Medulla oblongata (tissue), 1 donor: ENCODE measurements around the gene NLGN1.
"Not testable (repeated sequence)": the region's sequence is repeated elsewhere in the genome, so short reads cannot be mapped to it uniquely, and the experiment has no call there.

ENCODE experiments used
- DNase-seq: peaks from one replicate; pipeline ENCODE4 v3.0.0-alpha.2; 2015; ENCODE audit errors: extremely low spot score

The NLGN1 gene

DNA sequence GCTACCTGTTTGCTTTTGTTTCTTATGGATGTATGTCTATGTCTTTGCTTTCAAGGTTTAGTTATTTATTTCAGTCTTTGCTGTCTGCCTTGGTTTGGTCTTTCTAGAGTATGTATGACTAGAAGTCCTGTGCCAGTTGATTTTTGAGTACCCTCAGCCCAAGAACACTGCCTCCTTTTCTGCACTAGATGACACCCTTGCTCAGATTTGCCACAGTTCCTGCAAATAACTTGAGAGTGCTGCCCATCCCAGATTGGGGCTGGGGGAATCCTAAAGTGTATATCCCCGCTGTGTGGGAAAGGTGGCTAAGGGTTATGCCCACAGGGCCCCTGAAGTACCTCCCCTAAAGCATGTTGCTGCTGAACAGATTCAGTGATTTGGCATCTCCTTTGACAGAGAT, 32.0 kb downstream of the NLGN1 start:
- no peak for DNase-seq

DNA sequence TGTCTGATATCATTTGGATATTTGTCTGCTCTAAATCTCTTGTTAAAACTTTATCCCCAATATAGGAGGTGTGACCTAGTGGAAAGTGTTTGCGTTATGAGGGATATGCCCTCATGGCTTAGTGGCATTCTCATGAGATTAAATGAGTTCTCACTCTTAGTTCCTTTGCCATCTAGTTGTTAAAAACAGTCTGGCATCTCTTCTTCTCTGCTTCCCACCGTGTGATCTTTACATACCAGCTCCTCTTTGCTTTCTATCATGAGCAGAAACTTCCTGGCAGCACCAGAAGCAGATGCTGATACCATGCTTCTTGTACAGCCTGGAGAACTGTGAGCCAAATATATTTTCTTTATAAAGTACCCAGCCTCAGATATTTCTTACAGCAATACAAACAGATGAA, 33.0 kb downstream of the NLGN1 start:
- DNase-seq, result no peak

DNA sequence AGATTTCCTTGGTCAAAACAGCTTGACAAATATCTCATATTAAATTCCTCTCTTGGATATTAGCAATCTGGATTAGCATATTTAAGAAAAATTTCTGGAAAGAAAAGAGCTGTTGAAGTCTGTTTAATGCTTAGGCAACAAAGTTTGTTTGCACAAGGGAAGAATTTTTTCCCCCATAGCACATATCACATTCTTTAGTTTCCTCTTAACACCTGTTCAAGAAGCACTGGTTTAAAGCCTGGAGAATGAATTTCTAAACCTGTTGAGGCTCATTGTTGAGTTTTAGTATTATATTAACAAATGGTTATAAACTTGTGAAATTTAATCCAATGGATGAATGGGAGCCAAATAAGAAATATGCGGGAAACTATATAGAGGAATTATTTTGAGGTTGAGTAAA, 41.5 kb downstream of the NLGN1 start:
- no peak for DNase-seq

DNA sequence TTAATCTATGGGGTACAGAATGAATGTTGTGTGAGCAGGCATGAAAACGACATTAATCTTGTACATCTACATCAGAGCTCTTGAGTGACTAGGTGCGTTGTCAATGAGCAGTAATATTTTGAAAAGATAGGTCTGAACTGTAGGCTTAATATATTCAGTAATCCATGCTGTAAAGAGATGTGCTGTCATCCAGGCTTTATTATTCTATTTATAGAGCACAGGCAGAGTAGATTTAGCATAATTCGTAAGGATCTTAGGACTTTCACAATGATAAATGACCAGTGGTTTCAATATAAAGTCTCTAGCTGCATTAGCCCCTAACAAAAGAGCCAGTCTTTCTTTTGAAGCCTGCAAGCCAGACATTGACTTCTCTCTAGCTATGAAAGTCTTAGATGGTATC, 43.0 kb downstream of the NLGN1 start:
- no peak for DNase-seq

DNA sequence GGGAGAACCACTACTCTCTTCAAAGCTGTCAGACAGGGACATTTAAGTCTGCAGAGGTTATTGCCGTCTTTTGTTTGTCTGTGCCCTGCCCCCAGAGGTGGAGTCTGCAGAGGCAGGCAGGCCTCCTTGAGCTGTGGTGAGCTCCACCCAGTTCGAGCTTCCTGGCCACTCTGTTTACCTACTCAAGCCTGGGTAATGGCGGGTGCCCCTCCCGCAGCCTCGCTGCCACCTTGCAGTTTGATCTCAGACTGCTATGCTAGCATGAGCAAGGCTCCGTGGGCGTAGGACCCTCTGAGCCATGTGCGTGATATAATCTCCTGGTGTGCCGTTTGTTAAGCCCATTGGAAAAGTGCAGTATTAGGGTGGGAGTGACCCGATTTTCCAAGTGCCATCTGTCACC, 54.0 kb downstream of the NLGN1 start:
- DNase-seq, result not testable (repeated sequence)

DNA sequence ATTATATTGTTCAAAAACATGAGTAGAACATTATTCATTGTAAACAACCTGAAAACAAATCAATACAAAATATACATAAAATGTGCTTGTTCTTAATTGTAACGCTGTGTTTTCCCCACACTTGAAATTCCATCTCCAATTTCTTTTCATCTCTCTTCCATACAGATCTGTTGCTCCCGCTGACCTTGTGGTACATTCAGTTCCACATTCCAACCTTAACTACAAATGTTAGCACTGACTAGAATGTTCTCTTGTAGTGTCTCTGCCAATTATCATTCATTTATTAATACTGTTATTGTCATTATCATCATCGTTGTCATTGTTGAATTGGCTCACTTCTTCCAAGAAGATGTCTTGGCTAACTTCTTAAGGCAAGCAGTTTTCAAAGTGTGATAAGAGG, 65.7 kb downstream of the NLGN1 start:
- no peak for DNase-seq

DNA sequence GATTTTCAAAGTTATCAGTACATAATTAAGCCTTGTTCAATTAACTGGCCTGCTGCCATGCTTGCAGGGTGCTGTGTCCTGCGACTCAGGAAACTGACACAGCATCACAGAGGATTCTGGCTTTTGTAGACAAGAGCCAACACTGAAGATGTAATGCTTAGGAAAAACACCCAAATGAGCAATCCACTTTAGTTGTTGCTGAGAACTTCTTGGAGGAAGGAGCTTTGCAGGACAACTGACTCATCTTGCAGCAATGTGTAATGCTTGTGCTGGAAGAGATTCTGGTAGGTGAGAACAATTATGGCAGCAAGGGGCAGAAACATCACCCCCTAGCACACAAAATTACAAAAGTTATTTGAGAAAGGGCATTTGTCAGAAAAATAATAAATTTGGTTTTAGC, 67.6 kb downstream of the NLGN1 start:
- no peak for DNase-seq

DNA sequence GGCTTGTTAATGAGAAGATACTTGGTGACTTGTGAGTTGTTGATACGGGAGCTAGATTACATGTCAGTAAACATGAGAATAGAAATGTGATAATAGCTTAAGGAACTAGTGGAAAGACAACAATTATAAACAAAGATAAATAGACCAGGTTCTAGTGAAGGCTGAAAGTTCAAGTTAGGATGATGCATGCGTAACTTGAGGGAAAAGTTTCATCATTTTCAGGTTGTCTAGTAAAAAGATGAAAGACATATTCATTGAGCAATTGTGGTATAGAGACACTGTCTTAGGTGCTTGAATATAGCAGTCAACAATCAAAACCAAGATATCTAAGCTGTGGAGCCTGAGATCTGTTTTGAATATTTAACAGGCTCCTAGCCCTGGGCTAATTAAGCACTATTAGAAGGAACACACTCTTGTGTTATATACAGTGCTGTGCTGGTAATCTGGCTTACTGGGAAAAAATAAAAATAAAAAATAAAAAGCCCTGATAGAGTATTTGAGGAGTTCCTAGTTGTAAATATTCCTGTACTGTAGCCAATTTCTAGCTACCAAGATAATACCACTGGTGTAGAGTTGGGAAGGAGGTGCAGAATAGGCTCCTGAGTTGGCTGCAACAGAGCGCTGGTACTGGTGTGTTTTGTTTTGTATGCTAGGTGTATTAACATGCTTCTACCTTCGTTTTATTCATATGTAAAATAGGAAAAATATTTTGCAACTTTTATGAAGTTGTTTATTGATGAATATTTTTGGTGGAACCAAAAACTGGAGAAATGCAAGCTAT, 68.5 kb downstream of the NLGN1 start:
- no peak for DNase-seq

DNA sequence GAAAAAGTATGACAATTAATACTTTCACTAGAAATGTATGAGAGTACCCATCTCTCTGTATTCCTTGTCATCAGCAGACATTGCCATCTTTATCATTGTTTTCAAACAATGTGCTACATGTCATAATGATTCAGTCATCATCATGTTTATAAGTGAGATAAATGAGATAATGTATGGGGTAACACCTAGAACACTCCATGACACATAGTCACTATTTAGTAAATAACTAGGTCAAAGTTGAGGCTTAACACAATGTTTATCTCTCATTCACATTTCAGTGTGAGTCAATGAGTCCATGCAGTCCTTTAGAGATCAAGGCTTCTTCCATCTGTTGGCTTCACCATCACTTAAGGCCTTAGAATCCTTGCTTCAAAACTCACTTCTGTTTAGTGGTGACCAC, 70.0 kb downstream of the NLGN1 start:
- no peak for DNase-seq

DNA sequence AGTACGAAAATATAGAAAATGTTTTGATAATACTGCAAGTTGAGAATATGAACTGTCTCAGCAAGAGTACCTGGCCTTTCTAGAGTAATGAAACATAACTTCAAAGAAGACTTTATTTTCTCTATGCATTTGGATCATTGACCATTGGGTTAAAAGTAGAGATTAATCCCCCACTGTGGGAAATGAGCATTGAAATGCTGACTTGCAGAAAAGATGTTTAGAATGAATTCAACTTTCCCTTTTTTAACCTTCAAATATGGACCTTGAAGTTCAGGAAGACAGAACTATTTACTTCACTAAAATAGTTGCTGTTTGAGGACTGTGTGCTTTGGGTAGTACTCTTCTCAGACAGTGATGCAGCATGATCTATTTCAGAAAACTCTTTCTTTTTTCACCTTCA, 75.7 kb downstream of the NLGN1 start:
- DNase-seq, result no peak

DNA sequence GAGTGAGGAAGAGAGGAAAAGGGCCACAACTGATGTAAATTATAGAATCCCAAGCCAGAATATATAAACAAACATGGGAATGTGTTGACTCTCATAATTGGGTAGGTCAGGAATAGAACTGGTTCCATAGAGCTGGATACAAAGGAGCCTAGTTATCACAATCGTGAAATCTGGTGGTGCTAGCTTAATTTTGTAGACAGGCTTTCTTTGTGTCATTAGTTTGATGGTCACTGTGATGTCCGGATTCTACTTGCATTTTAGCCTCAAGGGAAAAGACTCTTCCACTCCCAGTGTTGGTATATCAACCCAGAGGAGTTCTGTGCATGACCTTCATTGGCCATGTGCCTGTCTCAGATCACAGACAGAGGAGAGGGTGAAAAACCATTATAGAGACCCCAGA, 81.8 kb downstream of the NLGN1 start:
- no peak for DNase-seq

DNA sequence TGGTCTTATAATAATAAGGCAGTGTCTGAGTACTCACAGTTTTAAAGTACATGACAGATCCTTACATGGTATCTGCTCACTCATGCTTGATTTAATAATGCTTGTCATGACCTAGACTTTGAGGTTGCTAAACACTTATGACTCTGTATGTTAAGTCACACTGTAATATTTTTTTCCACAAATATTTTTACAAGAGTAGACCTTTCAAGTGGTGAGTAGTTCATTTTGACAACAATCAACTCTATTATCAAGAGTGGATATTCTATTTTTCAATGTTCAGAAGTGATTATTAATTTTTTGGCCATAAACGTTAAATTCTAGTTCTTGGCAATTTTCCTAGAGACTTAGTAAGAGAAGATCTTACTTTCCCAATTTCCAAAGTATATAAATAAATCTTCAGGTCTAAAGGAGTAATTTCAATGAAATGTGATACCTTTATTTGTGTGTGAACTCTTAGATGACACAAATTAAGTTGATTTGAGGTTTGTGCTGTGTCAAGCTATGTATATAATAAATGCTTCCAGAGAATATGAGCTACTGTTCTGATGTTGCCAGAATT, 104.5 kb downstream of the NLGN1 start:
- no peak for DNase-seq

DNA sequence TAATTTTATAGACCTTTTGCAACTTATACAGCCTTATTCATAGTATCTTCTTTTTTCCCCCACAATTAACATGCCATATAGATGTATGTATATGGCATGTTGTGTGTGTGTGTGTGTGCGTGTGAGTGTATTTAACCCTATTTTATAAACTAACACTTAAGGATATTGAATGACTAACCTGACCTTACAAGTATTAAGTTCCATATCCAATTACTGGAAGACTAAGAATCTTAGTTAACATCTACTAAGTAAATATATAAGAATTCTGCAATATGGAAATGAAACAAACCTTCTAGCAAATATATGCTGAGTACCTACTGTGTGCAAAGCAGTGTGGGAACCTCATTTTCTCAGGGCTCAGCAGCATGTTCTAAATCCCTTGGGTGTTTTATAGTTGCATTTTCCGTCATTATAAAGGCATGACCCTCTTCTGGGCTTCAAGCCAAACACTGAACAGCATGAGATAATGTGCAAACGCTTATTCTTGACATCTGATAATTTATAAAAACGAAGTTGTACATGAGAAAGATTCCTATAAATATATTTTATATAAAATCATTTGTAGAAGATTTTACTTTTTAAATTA, 105.5 kb downstream of the NLGN1 start:
- no peak for DNase-seq

DNA sequence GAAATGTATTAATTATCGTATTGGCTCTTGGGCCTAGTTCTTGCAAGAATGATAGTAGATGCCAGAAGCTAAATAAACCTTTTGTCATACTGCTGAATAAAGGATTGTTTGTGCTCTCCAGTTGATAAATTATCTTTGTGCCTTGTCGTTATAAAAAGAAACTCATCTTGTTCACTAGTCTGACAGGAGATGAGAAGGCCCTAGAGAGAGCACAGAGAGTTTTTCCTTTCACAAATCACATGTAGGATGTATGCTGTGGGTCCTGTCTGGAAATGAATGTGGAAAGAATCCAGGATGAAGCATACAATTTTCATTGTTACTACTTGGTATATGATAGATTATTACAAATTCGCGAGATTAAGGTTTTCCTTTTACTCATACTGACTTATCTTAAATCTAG, 113.0 kb downstream of the NLGN1 start:
- peak; percentile 56 for DNase-seq

DNA sequence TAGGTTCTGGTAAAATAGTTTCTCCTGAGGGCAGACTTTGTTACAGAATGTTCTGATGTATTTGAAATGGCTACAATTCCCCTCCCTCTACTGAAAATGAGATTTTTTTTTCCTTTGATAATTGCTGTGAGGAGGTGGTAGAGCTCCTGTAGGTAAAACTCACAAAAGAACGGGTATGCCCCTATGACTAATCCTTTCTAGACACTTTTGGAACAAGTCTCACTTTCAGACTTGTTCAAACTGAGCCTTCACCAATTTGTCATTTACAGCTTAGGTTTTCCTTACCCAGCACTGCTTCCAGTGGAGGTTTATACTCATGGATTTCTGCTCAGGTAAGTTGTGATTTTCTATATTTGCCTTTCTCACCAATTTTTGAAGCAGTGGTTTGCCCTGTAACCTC, 115.6 kb downstream of the NLGN1 start:
- DNase-seq, result no peak

DNA sequence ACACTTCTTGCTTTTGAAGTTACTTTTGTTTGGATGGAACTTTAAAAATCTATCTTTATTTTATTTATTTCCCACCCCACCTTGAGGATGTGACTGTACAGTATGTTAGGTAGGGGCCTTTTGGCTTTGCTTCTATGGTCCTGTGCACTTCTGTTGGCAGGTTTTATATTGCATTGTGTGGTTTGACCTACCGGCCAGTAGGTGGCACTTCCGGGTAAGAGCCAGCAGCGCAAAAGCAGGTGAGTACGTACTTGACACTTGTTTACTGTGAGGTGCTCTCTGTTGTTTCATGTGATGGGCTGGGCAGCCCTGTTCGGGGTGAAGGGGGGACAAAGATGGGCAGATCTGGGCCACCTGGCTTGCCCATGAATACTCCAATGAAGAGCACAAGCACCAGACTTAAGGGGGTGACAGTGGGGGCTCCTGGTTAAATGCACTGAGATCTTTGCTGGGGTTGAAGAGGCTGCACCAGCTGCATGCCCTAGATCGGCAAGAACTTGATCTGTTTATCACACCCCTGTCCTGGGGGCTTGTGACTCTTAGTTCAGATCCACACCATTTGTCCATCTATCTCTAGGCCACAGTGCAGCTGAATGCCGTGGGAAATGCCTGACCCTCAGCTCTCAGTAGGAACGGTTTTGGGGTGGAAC, 131.6 kb downstream of the NLGN1 start:
- DNase-seq, result no peak

DNA sequence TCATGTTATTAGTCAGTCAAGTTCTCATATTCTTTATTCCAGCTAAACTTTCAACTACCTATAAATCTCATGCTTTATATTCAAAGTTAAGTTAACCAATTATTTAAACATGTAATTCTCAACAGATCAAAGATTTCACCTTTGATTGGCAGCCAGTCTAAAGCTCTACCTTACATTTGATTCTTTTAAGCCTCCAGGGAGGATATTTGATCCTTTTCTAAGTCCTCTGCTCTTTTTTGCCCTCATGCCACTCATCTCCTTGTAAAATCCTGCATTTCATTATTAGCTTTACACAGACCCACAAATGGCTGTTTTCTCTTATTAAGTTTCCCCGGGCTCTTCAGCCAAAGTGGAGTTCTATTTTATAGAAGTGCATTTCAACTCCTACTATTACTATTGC, 134.1 kb downstream of the NLGN1 start:
- no peak for DNase-seq

DNA sequence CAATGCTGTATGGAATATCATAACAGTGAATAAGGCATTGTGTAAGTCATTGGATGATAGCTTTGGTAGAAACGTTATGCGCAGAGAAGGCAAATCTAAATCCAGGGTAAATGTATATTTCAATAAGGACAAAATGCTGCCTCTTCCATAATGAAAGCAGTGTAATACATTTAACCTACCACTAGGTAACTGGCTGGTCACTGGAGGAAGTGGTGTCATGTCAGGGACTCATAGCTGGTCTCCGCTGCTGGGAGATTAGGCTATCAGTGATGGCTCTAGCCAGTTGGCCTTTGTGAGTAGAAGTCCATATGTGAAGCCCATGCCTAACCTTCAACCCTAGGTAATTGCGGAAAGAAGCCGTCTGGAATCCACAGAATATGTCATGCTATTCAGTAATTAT, 140.9 kb downstream of the NLGN1 start:
- no peak for DNase-seq

DNA sequence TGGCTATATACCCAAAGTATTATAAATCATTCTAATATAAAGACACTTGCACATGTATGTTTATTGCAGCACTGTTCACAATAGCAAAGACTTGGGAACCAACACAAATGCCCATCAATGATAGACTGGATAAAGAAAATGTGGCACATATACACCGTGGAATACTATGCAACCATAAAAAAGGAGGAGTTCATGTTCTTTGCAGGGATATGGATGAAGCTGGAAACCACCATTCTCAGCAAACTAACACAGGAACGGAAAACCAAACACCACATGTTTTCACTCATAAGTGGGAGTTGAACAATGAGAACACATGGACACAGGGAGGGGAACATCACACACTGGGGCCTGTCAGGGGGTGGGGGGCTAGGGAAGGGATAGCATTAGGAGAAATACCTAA, 148.0 kb downstream of the NLGN1 start:
- DNase-seq, result not testable (repeated sequence)

DNA sequence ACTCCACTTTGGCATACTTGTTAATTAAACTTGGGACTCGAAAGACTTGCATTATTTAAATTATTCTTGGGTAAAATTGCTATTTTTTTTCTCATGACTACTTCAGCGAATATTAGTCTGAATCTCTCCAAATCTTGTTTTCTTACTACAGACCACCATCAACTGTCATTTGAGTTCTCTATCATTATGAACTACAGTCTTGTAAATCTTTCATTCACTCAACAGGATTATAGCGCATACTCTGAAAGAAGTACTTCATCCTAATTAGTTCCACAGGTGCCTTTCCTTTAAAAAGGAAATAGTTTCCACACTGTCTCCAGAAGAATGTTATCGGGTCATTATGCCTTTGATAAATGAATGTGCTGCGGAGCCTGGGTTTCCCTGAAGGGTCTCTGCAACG, 149.5 kb downstream of the NLGN1 start:
- DNase-seq, result no peak

DNA sequence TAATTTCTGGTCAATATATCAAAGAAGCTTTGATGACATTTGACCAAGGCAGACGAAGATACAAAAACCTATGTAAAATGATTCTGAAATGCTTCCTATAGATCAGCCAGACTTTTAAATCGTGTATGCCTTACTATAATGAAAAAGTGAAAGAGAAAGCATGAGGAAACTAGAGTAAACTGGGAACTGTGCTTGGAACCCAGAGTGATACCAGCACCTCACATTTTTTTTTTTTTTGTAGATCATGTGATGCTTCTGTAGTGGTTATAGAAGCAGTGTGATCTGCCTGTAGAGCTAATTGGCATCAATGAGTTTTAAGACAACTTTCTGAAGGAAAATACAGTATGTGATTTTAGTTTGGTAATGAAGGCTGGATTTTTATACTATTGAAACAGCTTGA, 150.7 kb downstream of the NLGN1 start:
- DNase-seq, result no peak

DNA sequence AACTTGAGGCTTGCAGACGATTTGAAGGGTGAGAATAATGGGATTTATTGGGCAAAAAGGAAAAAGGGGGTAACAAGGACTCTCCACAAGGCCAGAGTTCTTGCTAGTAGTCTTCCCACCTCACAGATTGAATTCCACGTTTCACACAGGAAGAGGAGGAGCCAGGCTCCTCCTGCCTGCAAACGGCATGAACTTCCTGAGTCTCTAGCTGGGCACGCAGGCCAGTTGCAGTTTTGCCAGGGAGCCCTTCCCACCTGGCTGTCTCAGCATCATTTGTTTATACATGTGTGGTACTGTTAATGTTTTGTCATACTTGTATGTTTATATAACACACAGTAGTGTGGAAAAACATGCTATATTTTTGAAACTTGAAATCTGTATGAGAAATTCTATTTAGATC, 155.0 kb downstream of the NLGN1 start:
- DNase-seq, result no peak
